ENCODE measurements around the gene SDHB. TPM values are rescaled to one million over a fixed set of nuclear protein-coding genes. Genes with fewer than 3 reads are reported as not detected.

Gene SDHB
- polyA plus RNA-seq, 1 of the 3 experiments (the other 2 are of a cell fraction): 128 TPM

- Histone ChIP-seq H3K9ac (no peak overlapping the region), H3K9me3 (no peaks in the 10 kb centered on the region), H3K4me3 (ENCODE audit: low read depth in 2 of 2, low read length in 1 of 2) (no peak overlapping the region), H3K27me3 (ENCODE audit: insufficient read depth) (no peaks in the 10 kb centered on the region), H4K20me1 (ENCODE audit: insufficient read depth) (no peaks in the 10 kb centered on the region), H3K4me1 (ENCODE audit: control insufficient read depth in 1 of 2, insufficient read depth in 2 of 2, low read depth in 1 of 2, low read length in 1 of 2) (no peaks in the 10 kb centered on the region), H3K79me2 (ENCODE audit: insufficient read depth) (no peaks in the 10 kb centered on the region), H3K36me3 (replicated peaks in 1 of 2; ENCODE audit: control insufficient read depth in 1 of 2, insufficient read depth in 2 of 2, low read length in 1 of 2) (peaks cover 0 to 8% of the 10 kb centered on the region in 2 experiments), H2AFZ (ENCODE audit: low read depth) (no peak overlapping the region), H3K27ac (ENCODE audit: low read depth in 2 of 2, low read length in 1 of 2) (no peak overlapping the region), H3F3A (replicated peaks; ENCODE audit: insufficient read depth) (peaks cover 6% of the 10 kb centered on the region), H3K9me2 (no peaks in the 10 kb centered on the region), H3K4me2 (no peak overlapping the region)
- TF ChIP-seq MXI1 (IDR thresholded peaks at IDR 0.05; ENCODE audit: low read depth, low read length) (no peak), TAF1 (IDR thresholded peaks at IDR 0.05; ENCODE audit: borderline replicate concordance, low read depth, low read length) (no peak), FOXJ3 (CRISPR knock-in tag; IDR thresholded peaks at IDR 0.05) (no peak), TCF12 (IDR thresholded peaks at IDR 0.05) (no peak), MAX (IDR thresholded peaks at IDR 0.05; ENCODE audit: low read depth) (no peak), NRF1 (IDR thresholded peaks at IDR 0.05; ENCODE audit: low read depth, low read length) (no peak), RAD21 (IDR thresholded peaks at IDR 0.05; ENCODE audit: low read length) (no peak), ELF1 (IDR thresholded peaks at IDR 0.05) (no peak), RFX5 (IDR thresholded peaks at IDR 0.05; ENCODE audit: low read length) (no peak), REST (IDR thresholded peaks at IDR 0.05; ENCODE audit: low read depth, low read length) (no peak), SIN3A (IDR thresholded peaks at IDR 0.05; ENCODE audit: borderline replicate concordance, low read depth, low read length) (no peak)
- DNase-seq: peak; percentile 12
- POLR2A ChIA-PET: no interaction called here
- 93% methylated on average over 8 of the region's 14 CpGs for WGBS (ENCODE audit: low lambda C conversion rate)
- CTCF ChIA-PET: interaction anchor here (1.0 kb wide), 1 partner anchor 49 kb away, joined by 3 read pairs; no protein-coding TSS in a partner anchor
Measured at GRCh38 chr1:16996845-16997244, 57.0 kb downstream of the SDHB start.

- TF ChIP-seq CTCF (IDR thresholded peaks at IDR 0.05) (no peak), POLR2AphosphoS5 (IDR thresholded peaks at IDR 0.05; ENCODE audit: low read depth, low read length) (no peak), ELF1 (IDR thresholded peaks at IDR 0.05) (no peak), TCF12 (IDR thresholded peaks at IDR 0.05) (no peak), GABPA (IDR thresholded peaks at IDR 0.05; ENCODE audit: low read depth) (no peak), ZBTB33 (IDR thresholded peaks at IDR 0.05; ENCODE audit: borderline replicate concordance, low read depth) (no peak), FOXM1 (IDR thresholded peaks at IDR 0.05; ENCODE audit: low read depth) (no peak), RAD21 (IDR thresholded peaks at IDR 0.05; ENCODE audit: low read length) (no peak), GATA2 (CRISPR knock-in tag; IDR thresholded peaks at IDR 0.05) (no peak), YY1 (IDR thresholded peaks at IDR 0.05; ENCODE audit: low read depth) (no peak), MEF2A (IDR thresholded peaks at IDR 0.05; ENCODE audit: borderline replicate concordance, low read depth) (no peak), TAF1 (IDR thresholded peaks at IDR 0.05; ENCODE audit: borderline replicate concordance, low read depth, low read length) (no peak), NFIC (IDR thresholded peaks at IDR 0.05; ENCODE audit: borderline replicate concordance) (no peak), CHD2 (IDR thresholded peaks at IDR 0.05; ENCODE audit: low read length, partially characterized antibody) (no peak), SMC3 (IDR thresholded peaks at IDR 0.05; ENCODE audit: low read depth, low read length) (no peak), TEAD4 (IDR thresholded peaks at IDR 0.05; ENCODE audit: borderline replicate concordance, insufficient read depth) (no peak)
- DNase-seq: no peak
- 95% methylated on average over 4 of the region's 15 CpGs for WGBS (ENCODE audit: low lambda C conversion rate)
- H3K9me2 ChIP-seq: no peaks in the 10 kb centered on the region
- H3K4me1 ChIP-seq (ENCODE audit: control insufficient read depth in 1 of 2, insufficient read depth in 2 of 2, low read depth in 1 of 2, low read length in 1 of 2): no peaks in the 10 kb centered on the region
- H3F3A ChIP-seq (replicated peaks; ENCODE audit: insufficient read depth): peaks cover 2% of the 10 kb centered on the region
- H3K9me3 ChIP-seq: no peaks in the 10 kb centered on the region
- H3K27ac ChIP-seq (ENCODE audit: low read depth in 2 of 2, low read length in 1 of 2): no peak overlapping the region
- no peak overlapping the region for H3K9ac ChIP-seq
- H3K79me2 ChIP-seq (ENCODE audit: insufficient read depth): no peaks in the 10 kb centered on the region
- H4K20me1 ChIP-seq (ENCODE audit: insufficient read depth): no peaks in the 10 kb centered on the region
- H3K27me3 ChIP-seq (ENCODE audit: insufficient read depth): no peaks in the 10 kb centered on the region
- H2AFZ ChIP-seq (ENCODE audit: low read depth): no peak overlapping the region
- ChIA-PET CTCF (no interaction called here), POLR2A (no interaction called here)
- H3K4me2 ChIP-seq: no peak overlapping the region
- no peak overlapping the region for H3K4me3 ChIP-seq (ENCODE audit: low read depth in 2 of 2, low read length in 1 of 2)
- H3K36me3 ChIP-seq (replicated peaks in 1 of 2; ENCODE audit: control insufficient read depth in 1 of 2, insufficient read depth in 2 of 2, low read length in 1 of 2): peaks cover 0 to 3% of the 10 kb centered on the region in 2 experiments
Measured at GRCh38 chr1:16993521-16994038, 60.3 kb downstream of the SDHB start.
